ENCODE measurements around the gene NKG7.

- TF ChIP-seq CTCF (IDR thresholded peaks at IDR 0.05) (no peak), POLR2A (IDR thresholded peaks at IDR 0.05) (no peak)
Measured at GRCh38 chr19:51324167-51324481, 48.3 kb downstream of the NKG7 start.

Measured in body of pancreas (tissue), 4 donors.